ENCODE data around the gene CRTAC1.

Gene CRTAC1

GRCh38 chr10:98035599-98035998, 5.2 kb upstream of the CRTAC1 start:
- H3K27me3 Mint-ChIP-seq (ENCODE audit: low read depth, poor library complexity), result peaks cover 97% of the 10 kb centered on the region

DNA sequence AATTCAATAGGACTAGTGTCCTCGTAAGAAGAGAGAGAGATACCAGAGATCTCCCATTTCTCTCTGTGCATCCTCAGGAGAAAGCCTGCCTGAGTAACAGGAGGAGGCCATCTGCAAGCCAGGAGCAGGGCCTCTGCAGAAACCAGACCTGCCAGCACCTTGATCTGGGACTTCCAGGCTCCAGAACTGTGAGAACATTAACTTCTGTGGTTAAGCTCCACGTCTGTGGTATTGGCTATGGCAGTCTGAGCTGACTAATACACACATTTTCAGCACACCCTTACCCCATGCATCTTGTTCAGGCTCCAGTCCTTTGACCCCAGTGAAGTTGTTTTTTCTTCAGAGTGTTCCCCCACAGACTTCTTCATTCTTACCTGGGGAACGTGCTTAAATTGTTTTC, 3.1 kb upstream of the CRTAC1 start:
- H3K36me3 Mint-ChIP-seq (ENCODE audit: low read depth), result no peaks in the 10 kb centered on the region
- no peak overlapping the region for H3K27ac Mint-ChIP-seq
- TF ChIP-seq CTCF (IDR thresholded peaks at IDR 0.05), result no peak
- H3K27me3 Mint-ChIP-seq (ENCODE audit: low read depth, poor library complexity), result peaks cover 89% of the 10 kb centered on the region
- peaks cover 13% of the 10 kb centered on the region for H3K4me1 Mint-ChIP-seq
- H3K4me3 Mint-ChIP-seq, result no peak overlapping the region
- H3K9me3 Mint-ChIP-seq, result no peaks in the 10 kb centered on the region
- DNase-seq, result no peak

More at GRCh38 chr10:98035599-98035998, 5.2 kb upstream of the CRTAC1 start:
- no peak overlapping the region for H3K27ac Mint-ChIP-seq
- DNase-seq, result no peak
- no peaks in the 10 kb centered on the region for H3K9me3 Mint-ChIP-seq
- peaks cover 9% of the 10 kb centered on the region for H3K4me1 Mint-ChIP-seq
- TF ChIP-seq CTCF (IDR thresholded peaks at IDR 0.05), result no peak
- H3K4me3 Mint-ChIP-seq, result no peak overlapping the region
- no peaks in the 10 kb centered on the region for H3K36me3 Mint-ChIP-seq (ENCODE audit: low read depth)

DNA sequence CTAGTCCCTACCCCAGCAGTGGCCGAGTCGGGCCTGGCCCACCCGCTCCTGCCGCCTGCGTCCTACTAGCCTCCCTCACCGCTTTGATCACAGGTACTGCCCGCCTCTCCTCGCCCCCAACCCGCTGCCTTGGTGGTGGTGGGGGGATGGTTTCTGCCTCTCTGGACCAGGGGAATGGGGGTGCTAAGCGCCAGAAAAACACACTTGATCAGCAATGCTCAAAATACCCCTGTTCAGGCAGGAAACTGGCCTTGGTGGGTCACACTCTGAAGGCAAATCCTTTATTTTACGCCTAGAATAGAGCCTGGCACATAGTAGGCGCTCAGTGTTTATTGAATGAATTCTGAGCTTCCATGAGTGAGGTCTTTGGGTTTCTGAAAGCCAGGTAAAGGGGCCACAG, 1.0 kb upstream of the CRTAC1 start:
- H3K27ac Mint-ChIP-seq, result no peak overlapping the region
- peak overlapping the region; percentile 35 for H3K4me3 Mint-ChIP-seq

GRCh38 chr10:98030991-98031431, 590 bp upstream of the CRTAC1 start:
- Mint-ChIP-seq H3K4me1 (peaks cover 21% of the 10 kb centered on the region), H3K36me3 (ENCODE audit: low read depth) (no peaks in the 10 kb centered on the region), H3K9me3 (no peaks in the 10 kb centered on the region), H3K4me3 (peak overlapping the region; percentile 35), H3K27me3 (ENCODE audit: low read depth, poor library complexity) (peaks cover 82% of the 10 kb centered on the region), H3K27ac (no peak overlapping the region)
- no peak for TF ChIP-seq CTCF (IDR thresholded peaks at IDR 0.05)
- no peak for DNase-seq

More for the DNA sequence above, 1.0 kb upstream of the CRTAC1 start:
- peaks cover 87% of the 10 kb centered on the region for H3K27me3 Mint-ChIP-seq (ENCODE audit: low read depth, poor library complexity)
- H3K4me1 Mint-ChIP-seq, result peaks cover 17% of the 10 kb centered on the region
- no peaks in the 10 kb centered on the region for H3K9me3 Mint-ChIP-seq
- DNase-seq, result no peak
- TF ChIP-seq CTCF (IDR thresholded peaks at IDR 0.05), result no peak
- H3K36me3 Mint-ChIP-seq (ENCODE audit: low read depth), result no peaks in the 10 kb centered on the region

DNA sequence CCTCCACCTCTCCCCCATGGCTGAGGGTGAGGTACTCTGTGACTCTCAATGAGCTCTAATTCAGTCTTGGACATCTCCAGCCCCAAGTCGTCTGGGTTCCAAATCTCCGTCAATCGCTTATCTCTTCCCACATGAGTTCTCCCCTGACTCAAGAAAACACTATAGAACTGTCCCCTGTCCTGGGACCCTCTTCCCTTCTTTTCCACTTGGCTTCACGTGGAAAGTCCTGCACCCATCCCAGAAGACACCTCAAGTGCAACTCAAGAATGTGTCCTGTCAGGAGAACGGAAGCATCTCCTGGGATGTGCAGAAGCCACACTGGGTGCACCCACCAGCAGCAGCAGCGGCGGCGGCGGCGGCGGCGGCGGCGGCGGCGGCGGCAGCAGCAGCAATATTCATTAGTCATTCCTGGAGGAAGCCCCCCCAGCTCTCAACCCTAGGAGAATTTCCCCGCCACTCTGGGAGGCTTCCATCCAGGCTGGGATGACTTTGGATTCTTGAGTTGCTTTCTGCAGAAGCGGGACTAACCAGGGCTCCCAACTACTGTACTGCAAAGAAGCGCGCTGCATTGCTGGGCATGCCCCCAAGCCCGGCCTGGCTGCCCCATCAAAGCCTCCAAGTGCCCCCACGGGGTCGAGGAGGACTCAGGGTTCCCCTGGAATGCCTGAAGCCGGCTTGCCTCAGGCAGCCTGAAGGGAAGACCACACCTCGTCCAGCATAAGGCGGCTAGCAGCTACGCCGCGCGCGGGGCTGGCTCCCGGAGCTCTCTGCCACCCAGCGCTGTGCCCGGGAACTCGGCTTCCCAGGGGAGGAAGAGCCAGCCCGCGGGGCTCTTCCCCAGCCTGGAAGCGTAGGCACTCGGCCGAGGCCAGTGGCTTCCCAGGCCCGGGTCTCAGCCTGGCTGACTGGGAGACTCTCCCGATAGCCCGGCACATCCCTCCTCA, 1.0 kb downstream of the CRTAC1 start:
- Mint-ChIP-seq H3K9me3 (no peaks in the 10 kb centered on the region), H3K27ac (no peak overlapping the region), H3K36me3 (ENCODE audit: low read depth) (no peaks in the 10 kb centered on the region), H3K27me3 (ENCODE audit: low read depth, poor library complexity) (peaks cover 66% of the 10 kb centered on the region), H3K4me1 (peaks cover 34% of the 10 kb centered on the region), H3K4me3 (peak overlapping the region; percentile 68)
- no peak for TF ChIP-seq CTCF (IDR thresholded peaks at IDR 0.05)
- DNase-seq, result no peak
